Measurements from ENCODE around the gene RAB6C.
"Not testable (repeated sequence)": the region's sequence is repeated elsewhere in the genome, so short reads cannot be mapped to it uniquely, and the experiment has no call there.

RAB6C gene

GRCh38 chr2:129996657-129997237, 17.3 kb downstream of the RAB6C start:
- DNase-seq = not testable (repeated sequence)

GRCh38 chr2:129998771-129999170, 19.3 kb downstream of the RAB6C start:
- DNase-seq = not testable (repeated sequence)

- not testable (repeated sequence) for DNase-seq
These were observed 26.4 kb downstream of the RAB6C start for GRCh38 chr2:130005862-130006261.

GRCh38 chr2:130016701-130017100, 37.2 kb downstream of the RAB6C start:
- not testable (repeated sequence) for DNase-seq

- no peak for DNase-seq
These were observed 39.9 kb downstream of the RAB6C start for GRCh38 chr2:130019402-130019801.

GRCh38 chr2:130020069-130020468, 40.6 kb downstream of the RAB6C start:
- not testable (repeated sequence) for DNase-seq

- not testable (repeated sequence) for DNase-seq
These were observed 46.5 kb downstream of the RAB6C start for GRCh38 chr2:130025931-130026330.
